IMR-90 (cell line): Measurements from ENCODE around the gene SERPINB4. TPM values are rescaled to one million over a fixed set of nuclear protein-coding genes. Genes with fewer than 3 reads are reported as not detected.

Experiments
- ATAC-seq: fragments of 200-7000 bp; cut with Tn5 transposase; 2 replicates; pipeline ENCODE4 v1.9.1; 2020; ENCODE audit warnings: low read depth, mild to moderate bottlenecking, moderate library complexity
- BruUV-seq: library from RNA; stranded (reverse); fragments of 400-500 nt; replicated peaks from 2 replicates; lab custom pipeline; 2021; lab: Mats Ljungman, UMichigan
- CTCF ChIA-PET: fragments of 300-600 bp; formaldehyde crosslinking; extraction: SDS; loops from one replicate; lab custom pipeline; 2021; ENCODE audit warnings: antibody characterized with exemption; lab: Yijun Ruan, JAX
- POLR2A ChIA-PET: fragments of 300-600 bp; sonication (Branson Sonifier 250); formaldehyde crosslinking; loops from one replicate; lab custom pipeline; 2022; ENCODE audit warnings: antibody characterized with exemption; ENCODE audit not compliant: unreplicated experiment; lab: Charles Lee
- DNase-seq: peaks from one replicate; pipeline ENCODE4 v3.0.0; 2013
- H2AFZ ChIP-seq: replicated peaks from 2 replicates; pipeline ENCODE3; 2013; ENCODE audit warnings: low read length, mild to moderate bottlenecking; ENCODE audit not compliant: poor library complexity
- H2AK5ac ChIP-seq: 2 replicates; pipeline ENCODE4 v1.6.1; 2013; ENCODE audit warnings: low read depth, low read length, inconsistent platforms
- H2AK9ac ChIP-seq: replicated peaks from 2 replicates; pipeline ENCODE3; 2013; ENCODE audit warnings: mild to moderate bottlenecking, low read depth, low read length, moderate library complexity; ENCODE audit not compliant: poor library complexity
- H2BK120ac ChIP-seq: 2 replicates; pipeline ENCODE4 v1.6.1; 2013; ENCODE audit warnings: low read depth, low read length, inconsistent platforms
- H2BK15ac ChIP-seq: 3 replicates; pipeline ENCODE4 v1.6.1; 2013; ENCODE audit warnings: low read depth, low read length, inconsistent platforms
- H2BK20ac ChIP-seq: 2 replicates; pipeline ENCODE4 v1.6.1; 2013; ENCODE audit warnings: low read depth, mild to moderate bottlenecking, inconsistent platforms, low read length, moderate library complexity
- H2BK5ac ChIP-seq: 2 replicates; pipeline ENCODE4 v1.6.1; 2013; ENCODE audit warnings: mild to moderate bottlenecking, low read depth, low read length, inconsistent platforms; ENCODE audit not compliant: poor library complexity, severe bottlenecking
- H3K14ac ChIP-seq: replicated peaks from 2 replicates; pipeline ENCODE4 v1.6.1; 2013; ENCODE audit warnings: low read depth, low read length, inconsistent platforms
- H3K18ac ChIP-seq: 2 replicates; pipeline ENCODE4 v1.6.1; 2013; ENCODE audit warnings: low read depth, low read length, control low read depth
- H3K23ac ChIP-seq: 2 replicates; pipeline ENCODE4 v1.6.1; 2013; ENCODE audit warnings: low read depth, low read length, inconsistent platforms
- H3K27ac ChIP-seq: 2 replicates; pipeline ENCODE4 v1.5.1; 2013; ENCODE audit warnings: mild to moderate bottlenecking, control low read depth, low read length; ENCODE audit not compliant: insufficient read depth
- H3K27me3 ChIP-seq: 2 replicates; pipeline ENCODE4 v1.6.1; 2013; ENCODE audit warnings: low read length; ENCODE audit not compliant: control insufficient read depth, insufficient read depth
- H3K36me3 ChIP-seq: 2 replicates; pipeline ENCODE4 v1.6.1; 2013; ENCODE audit warnings: low read length, mixed read lengths; ENCODE audit not compliant: control insufficient read depth, insufficient read depth
- H3K4ac ChIP-seq: 2 replicates; pipeline ENCODE4 v1.6.1; 2013; ENCODE audit warnings: low read depth, low read length, inconsistent platforms
- H3K4me1 ChIP-seq: 2 replicates; pipeline ENCODE4 v1.6.1; 2013; ENCODE audit warnings: low read length, mixed read lengths; ENCODE audit not compliant: control insufficient read depth, insufficient read depth
- H3K4me2 ChIP-seq: 2 replicates; pipeline ENCODE4 v1.6.1; 2013; ENCODE audit warnings: low read depth, mild to moderate bottlenecking, control low read depth, low read length, moderate library complexity
- H3K4me3 ChIP-seq: 2 replicates; pipeline ENCODE4 v1.5.1; 2013; ENCODE audit warnings: low read depth, mild to moderate bottlenecking, control low read depth, low read length, moderate library complexity; ENCODE audit not compliant: insufficient read depth
- H3K56ac ChIP-seq: 2 replicates; pipeline ENCODE4 v1.6.1; 2013; ENCODE audit warnings: low read length, inconsistent platforms; ENCODE audit not compliant: insufficient read depth; ENCODE audit errors: extremely low read depth
- H3K79me1 ChIP-seq, 2 experiments: 2 replicates each; pipeline ENCODE4 v1.6.1; 2013; ENCODE audit warnings: low read length in 2 of 2, inconsistent platforms in 1 of 2, low read depth in 1 of 2
- H3K9ac ChIP-seq: 2 replicates; pipeline ENCODE4 v1.6.1; 2013; ENCODE audit warnings: low read depth, low read length, control low read depth
- H3K9me1 ChIP-seq: 2 replicates; pipeline ENCODE4 v1.6.1; 2013; ENCODE audit warnings: low read length, inconsistent platforms; ENCODE audit not compliant: insufficient read depth
- H3K9me3 ChIP-seq: 2 replicates; pipeline ENCODE4 v1.6.1; 2013; ENCODE audit warnings: low read length; ENCODE audit not compliant: control insufficient read depth, insufficient read depth
- H4K20me1 ChIP-seq: 2 replicates; pipeline ENCODE4 v1.6.1; 2013; ENCODE audit warnings: low read length, inconsistent platforms; ENCODE audit not compliant: insufficient read depth
- H4K5ac ChIP-seq: 2 replicates; pipeline ENCODE4 v1.6.1; 2013; ENCODE audit warnings: mild to moderate bottlenecking, low read depth, low read length, control low read depth
- H4K8ac ChIP-seq, 2 experiments: 2 replicates each; pipeline ENCODE4 v1.6.1; 2013; ENCODE audit warnings: low read depth in 2 of 2, low read length in 2 of 2, control low read depth in 1 of 2, inconsistent platforms in 1 of 2
- H4K91ac ChIP-seq: 2 replicates; pipeline ENCODE4 v1.6.1; 2013; ENCODE audit warnings: low read depth, low read length, inconsistent platforms; ENCODE audit not compliant: insufficient read depth
- CEBPB ChIP-seq: IDR thresholded peaks from 2 replicates; pipeline ENCODE4 v1.6.1; 2012; ENCODE audit warnings: low read depth, low read length, improper control_type of control experiment
- CHD1 ChIP-seq: IDR thresholded peaks from 2 replicates; pipeline ENCODE4 v1.6.1; 2012; ENCODE audit warnings: low read depth, low read length, improper control_type of control experiment
- CTCF ChIP-seq: conservative IDR thresholded peaks from 2 replicates; pipeline ENCODE4 v1.5.1; 2012; ENCODE audit warnings: mild to moderate bottlenecking, low read depth, low read length, improper control_type of control experiment
- ELK1 ChIP-seq: fragments of 150-350 bp; IDR thresholded peaks from 2 replicates; pipeline ENCODE4 v1.6.1; 2016; ENCODE audit warnings: low read depth, mild to moderate bottlenecking, low read length, moderate library complexity, borderline replicate concordance
- FOS ChIP-seq: fragments of 150-350 bp; IDR thresholded peaks from 2 replicates; pipeline ENCODE4 v1.6.1; 2016; ENCODE audit warnings: low read depth, low read length
- MAFK ChIP-seq: IDR thresholded peaks from 2 replicates; pipeline ENCODE4 v1.6.1; 2012; ENCODE audit warnings: low read depth, low read length, improper control_type of control experiment
- MAZ ChIP-seq: IDR thresholded peaks from 2 replicates; pipeline ENCODE4 v1.6.1; 2012; ENCODE audit warnings: low read depth, mild to moderate bottlenecking, low read length, improper control_type of control experiment, moderate library complexity, borderline replicate concordance
- MXI1 ChIP-seq: IDR thresholded peaks from 2 replicates; pipeline ENCODE4 v1.6.1; 2012; ENCODE audit warnings: low read depth, mild to moderate bottlenecking, low read length, moderate library complexity, borderline replicate concordance
- NFE2L2 ChIP-seq: fragments of 150-350 bp; IDR thresholded peaks from 2 replicates; pipeline ENCODE4 v1.6.1; 2016; ENCODE audit warnings: low read depth, mild to moderate bottlenecking, low read length
- POLR2A ChIP-seq: IDR thresholded peaks from 2 replicates; pipeline ENCODE4 v1.6.1; 2012; ENCODE audit warnings: mild to moderate bottlenecking, low read depth, low read length
- RAD21 ChIP-seq: IDR thresholded peaks from 2 replicates; pipeline ENCODE4 v1.6.1; 2012; ENCODE audit warnings: low read length, improper control_type of control experiment
- RCOR1 ChIP-seq: IDR thresholded peaks from 2 replicates; pipeline ENCODE4 v1.6.1; 2012; ENCODE audit warnings: mild to moderate bottlenecking, low read length, improper control_type of control experiment; ENCODE audit not compliant: insufficient replicate concordance
- RFX5 ChIP-seq: IDR thresholded peaks from 2 replicates; pipeline ENCODE4 v1.8.0; 2012; ENCODE audit warnings: low read depth, mild to moderate bottlenecking, low read length, moderate library complexity
- SMC3 ChIP-seq: fragments of 150-350 bp; IDR thresholded peaks from 2 replicates; pipeline ENCODE4 v1.6.1; 2016; ENCODE audit warnings: low read depth, mild to moderate bottlenecking, antibody characterized with exemption, low read length, moderate library complexity
- USF2 ChIP-seq: fragments of 150-350 bp; IDR thresholded peaks from 2 replicates; pipeline ENCODE4 v1.6.1; 2017; ENCODE audit warnings: mild to moderate bottlenecking, antibody characterized with exemption, low read length, low read depth
- WGBS, 2 experiments: methylation state at CpG; one replicate each; pipeline versions ENCODE4 v1.1.5 to v1.1.7; 2013; ENCODE audit warnings: missing lambda C conversion rate in 2 of 2; ENCODE audit not compliant: insufficient read length in 1 of 2; ENCODE audit errors: extremely low coverage in 2 of 2; 5-methylcytosine and 5-hydroxymethylcytosine counted together
- dilution Hi-C: fragments of 300-500 bp; cut with HindIII; formaldehyde crosslinking; loops from one replicate; pipeline ENCODE4 v1.14.3; 2018; ENCODE audit warnings: low sequenced_read_pairs; ENCODE audit not compliant: unreplicated experiment
- in situ Hi-C: fragments of 300-500 bp; cut with MboI; formaldehyde crosslinking; loops from 3 replicates; pipeline ENCODE4 v1.14.3; 2019; ENCODE audit warnings: low sequenced_read_pairs, inconsistent platforms, mixed read lengths
- intact Hi-C: fragments of 100-400 bp; cut with micrococcal nuclease; formaldehyde crosslinking; loops from 2 replicates; pipeline ENCODE4 v1.10.0; 2022
- polyA plus RNA-seq, 3 experiments: library from polyadenylated mRNA; depleted of rRNA; stranded (reverse); fragments of >200 nt; gene quantifications; 2 replicates each; pipeline ENCODE4 v1.2.3, GENCODE V29; 2012; ENCODE audit warnings: low replicate concordance in 1 of 3
- total RNA-seq: library from RNA; depleted of rRNA; stranded (reverse); fragments of >200 nt; gene quantifications from 2 replicates; pipeline ENCODE4 v1.2.3, GENCODE V29; 2012

SERPINB4 gene
- total and polyA plus RNA-seq, 2 of the 4 experiments (the other 2 are of a cell fraction), result not detected

- no peak overlapping the region for H3K27ac ChIP-seq
- no peaks in the 10 kb centered on the region for H3K4me1 ChIP-seq
- H3K18ac ChIP-seq, result no peak overlapping the region
- no peak overlapping the region for H2AK5ac ChIP-seq
- H4K20me1 ChIP-seq, result no peaks in the 10 kb centered on the region
- WGBS, 2 experiments, result no CpG with 5 or more reads among the region's 3 CpGs
- no peak overlapping the region for H2AK9ac ChIP-seq
- no peak overlapping the region for H3K4me2 ChIP-seq
- no peaks in the 10 kb centered on the region for H3K36me3 ChIP-seq
- H2BK15ac ChIP-seq, result no peak overlapping the region
- no TSS peak for BruUV-seq
- intact Hi-C loops (no loop called here), dilution Hi-C loops (no loop called here), in situ Hi-C loops (no loop called here)
- no peak overlapping the region for H3K14ac ChIP-seq
- ChIA-PET POLR2A (no interaction called here), CTCF (interaction anchor here (0.9 kb wide), 1 partner anchor 12 kb away, joined by 3 read pairs; no protein-coding TSS in a partner anchor)
- DNase-seq (no peak), ATAC-seq (no peak)
- H3K56ac ChIP-seq, result no peak overlapping the region
- H2BK20ac ChIP-seq, result no peak overlapping the region
- no peak overlapping the region for H4K5ac ChIP-seq
- no peaks in the 10 kb centered on the region for H3K79me1 ChIP-seq
- H3K9ac ChIP-seq, result no peak overlapping the region
- no peak overlapping the region for H4K8ac ChIP-seq
- H2AFZ ChIP-seq, result no peak overlapping the region
- H3K4ac ChIP-seq, result no peak overlapping the region
- H3K4me3 ChIP-seq, result no peak overlapping the region
- H2BK120ac ChIP-seq, result no peak overlapping the region
- no peak overlapping the region for H3K23ac ChIP-seq
- no peaks in the 10 kb centered on the region for H3K9me1 ChIP-seq
- H3K9me3 ChIP-seq, result no peaks in the 10 kb centered on the region; the same call in 1 of the 2 replicates
- H2BK5ac ChIP-seq, result no peak overlapping the region
- H3K27me3 ChIP-seq, result peaks cover 11% of the 10 kb centered on the region; the same call in 1 of the 2 replicates
- no peak for TF ChIP-seq POLR2A
- TF ChIP-seq RFX5, result no peak
- no peak for TF ChIP-seq CHD1
- no peak for TF ChIP-seq NFE2L2
- TF ChIP-seq FOS, result no peak
- no peak for TF ChIP-seq CTCF
- no peak for TF ChIP-seq CEBPB
- TF ChIP-seq USF2, result no peak
- no peak for TF ChIP-seq SMC3
- TF ChIP-seq MAFK, result no peak
- TF ChIP-seq RAD21, result no peak
- TF ChIP-seq MAZ, result no peak
- no peak for TF ChIP-seq MXI1
- TF ChIP-seq ELK1, result no peak
- no peak for TF ChIP-seq RCOR1
- no peak overlapping the region for H4K91ac ChIP-seq
These were observed 52.9 kb downstream of the SERPINB4 start for GRCh38 chr18:63590966-63591695.
